Stimulated activated CD8-positive, alpha-beta memory T cell treated with anti-CD3 and anti-CD28 coated beads, Interleukin-12 subunit alpha, Interleukin-12 subunit beta, amount 100 ng/mL, for 24 hours (primary cell): ENCODE measurements around the gene FAM32A.

Experiments used
- DNase-seq: peaks from one replicate; pipeline ENCODE4 v3.0.0-alpha.2; 2020; ENCODE audit errors: extremely low read depth

The FAM32A gene

DNA sequence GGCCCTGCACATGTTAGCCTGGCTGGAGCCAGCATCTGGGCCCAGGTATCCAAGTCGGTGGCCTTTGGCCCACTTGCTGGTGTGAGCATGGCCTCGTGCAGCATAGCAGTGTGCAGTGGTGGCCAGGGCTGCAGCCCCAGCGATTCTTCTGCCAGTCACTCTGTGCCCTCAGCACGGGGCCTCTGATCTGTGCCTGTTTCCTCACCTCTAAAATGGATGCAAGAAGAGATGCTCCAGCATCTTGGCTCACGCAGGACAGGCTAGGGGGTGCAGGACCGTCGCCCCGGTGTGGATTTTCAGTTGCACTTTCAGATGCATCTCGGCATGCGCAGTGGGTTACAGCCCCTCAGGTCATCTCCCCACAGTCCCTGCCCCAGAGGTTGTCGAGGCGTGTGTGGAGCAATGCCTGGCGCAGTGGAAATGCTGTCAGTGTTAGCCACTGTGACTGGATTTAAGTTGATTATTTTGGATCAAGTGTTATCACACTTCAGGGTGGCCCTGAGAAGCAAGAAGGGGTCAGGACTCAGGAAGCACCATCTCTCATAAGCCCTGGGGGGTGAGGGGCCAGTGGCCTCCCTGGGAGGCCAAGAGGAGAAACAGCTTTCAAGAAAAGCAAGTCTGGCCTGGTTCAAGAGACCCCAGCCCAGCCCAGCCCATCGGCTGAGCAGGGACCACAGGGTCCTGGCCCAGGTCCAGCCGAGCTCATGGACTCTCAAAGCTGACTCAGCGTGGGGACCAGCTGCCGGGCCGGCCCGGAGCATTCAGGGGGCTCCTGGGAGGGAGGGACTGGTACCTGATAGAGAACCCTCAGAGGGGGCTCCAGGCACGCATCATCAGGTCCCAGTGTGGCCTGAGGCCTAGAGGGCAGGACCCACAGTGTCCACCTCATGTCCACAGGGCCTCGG lies 40.3 kb downstream of the FAM32A start:
- no peak for DNase-seq

DNA sequence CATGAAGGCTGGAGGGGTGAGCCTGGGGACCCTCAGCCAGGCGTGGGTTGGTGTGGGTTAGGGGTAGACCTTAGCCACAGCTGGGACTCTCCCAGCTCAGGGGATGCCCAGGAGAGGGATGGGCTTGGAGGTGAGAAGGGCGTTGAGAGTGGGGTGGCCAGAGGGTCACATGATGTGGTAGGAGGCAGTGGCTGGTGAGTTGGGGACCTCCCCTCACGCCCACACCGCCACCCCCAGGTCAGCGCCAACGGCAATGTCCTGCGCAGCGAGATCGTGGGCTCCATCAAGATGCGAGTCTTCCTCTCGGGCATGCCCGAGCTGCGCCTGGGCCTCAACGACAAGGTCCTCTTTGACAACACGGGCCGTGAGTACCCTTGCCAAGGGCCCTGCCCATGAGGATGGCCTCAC lies 41.0 kb downstream of the FAM32A start:
- no peak for DNase-seq

DNA sequence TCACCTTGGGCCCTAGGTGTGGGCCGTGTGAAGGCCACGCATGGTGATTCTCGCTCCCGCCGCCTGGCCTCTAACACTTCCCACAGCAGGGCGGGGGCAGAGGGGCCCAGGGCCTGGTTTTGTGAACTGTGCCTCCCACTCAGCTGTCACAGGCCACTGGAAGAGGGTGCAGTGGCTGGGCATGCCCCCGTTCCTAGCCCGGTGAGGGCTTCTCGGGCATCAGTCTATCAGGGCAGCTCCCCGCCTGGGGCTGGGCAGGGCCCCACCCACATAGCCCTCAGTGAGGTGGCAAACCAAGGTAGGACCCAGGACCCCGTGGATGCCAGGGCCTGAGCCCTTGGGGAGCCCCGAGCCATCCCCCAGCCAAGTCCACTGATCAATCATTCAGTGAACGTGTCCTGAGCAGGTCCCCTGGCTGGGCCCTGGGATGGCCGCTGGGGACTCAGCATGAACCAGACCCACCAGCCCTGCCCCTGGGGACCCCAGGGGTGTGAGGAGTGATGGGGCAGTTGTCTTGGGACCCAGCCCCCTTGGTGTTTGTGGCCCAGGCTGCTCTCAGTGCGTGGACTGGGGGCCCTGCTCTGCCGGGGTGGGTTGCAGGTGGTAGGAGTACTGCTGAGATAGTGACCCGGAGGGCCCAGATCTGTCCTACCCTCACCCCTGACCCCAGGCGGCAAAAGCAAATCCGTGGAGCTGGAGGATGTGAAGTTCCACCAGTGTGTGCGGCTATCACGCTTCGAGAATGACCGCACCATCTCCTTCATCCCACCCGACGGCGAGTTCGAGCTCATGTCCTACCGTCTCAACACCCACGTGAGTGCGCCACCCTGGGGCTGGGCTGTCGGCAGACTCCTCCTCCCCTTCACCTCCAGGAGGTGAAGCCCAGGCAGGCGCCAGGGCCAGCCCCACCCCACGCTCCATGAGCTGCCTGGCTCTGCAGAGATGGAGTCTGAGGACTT lies 41.9 kb downstream of the FAM32A start:
- DNase-seq, result no peak

DNA sequence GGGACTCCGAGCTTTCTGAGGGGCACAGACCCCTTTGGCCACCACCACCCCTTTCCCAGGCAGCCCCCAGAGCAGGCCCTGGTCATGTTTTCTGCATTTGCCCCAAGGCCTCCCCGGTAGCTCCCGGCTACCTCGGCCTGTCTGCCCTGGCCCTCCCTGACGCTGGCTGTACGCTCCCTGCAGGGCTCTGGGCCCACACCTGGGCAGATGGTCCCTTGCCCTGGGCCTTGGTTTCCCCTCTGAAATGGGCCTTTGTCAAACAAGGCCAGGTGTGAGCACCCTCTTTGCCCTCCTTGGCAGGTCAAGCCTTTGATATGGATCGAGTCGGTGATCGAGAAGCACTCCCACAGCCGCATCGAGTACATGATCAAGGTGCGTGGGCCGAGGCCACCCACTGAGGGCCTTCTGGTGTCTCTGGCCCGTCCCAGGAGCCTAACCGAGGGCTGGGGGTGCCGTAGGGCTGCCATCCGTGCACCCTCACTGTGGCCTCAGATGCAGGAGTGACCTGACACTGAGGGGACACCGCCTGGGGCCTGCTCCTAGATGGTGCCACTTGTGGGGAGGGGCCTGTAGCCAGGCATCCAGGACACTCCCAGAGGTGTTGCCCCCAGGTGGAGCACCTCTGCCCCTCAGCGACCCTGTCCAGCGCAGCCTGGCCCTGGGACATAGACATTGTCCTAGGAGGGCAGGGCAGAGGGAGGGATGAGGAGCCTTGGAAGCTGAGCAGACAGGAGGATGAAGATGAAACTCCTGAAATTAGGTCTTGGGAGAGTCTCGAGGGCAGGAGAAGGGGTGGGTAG lies 42.8 kb downstream of the FAM32A start:
- DNase-seq, result no peak

DNA sequence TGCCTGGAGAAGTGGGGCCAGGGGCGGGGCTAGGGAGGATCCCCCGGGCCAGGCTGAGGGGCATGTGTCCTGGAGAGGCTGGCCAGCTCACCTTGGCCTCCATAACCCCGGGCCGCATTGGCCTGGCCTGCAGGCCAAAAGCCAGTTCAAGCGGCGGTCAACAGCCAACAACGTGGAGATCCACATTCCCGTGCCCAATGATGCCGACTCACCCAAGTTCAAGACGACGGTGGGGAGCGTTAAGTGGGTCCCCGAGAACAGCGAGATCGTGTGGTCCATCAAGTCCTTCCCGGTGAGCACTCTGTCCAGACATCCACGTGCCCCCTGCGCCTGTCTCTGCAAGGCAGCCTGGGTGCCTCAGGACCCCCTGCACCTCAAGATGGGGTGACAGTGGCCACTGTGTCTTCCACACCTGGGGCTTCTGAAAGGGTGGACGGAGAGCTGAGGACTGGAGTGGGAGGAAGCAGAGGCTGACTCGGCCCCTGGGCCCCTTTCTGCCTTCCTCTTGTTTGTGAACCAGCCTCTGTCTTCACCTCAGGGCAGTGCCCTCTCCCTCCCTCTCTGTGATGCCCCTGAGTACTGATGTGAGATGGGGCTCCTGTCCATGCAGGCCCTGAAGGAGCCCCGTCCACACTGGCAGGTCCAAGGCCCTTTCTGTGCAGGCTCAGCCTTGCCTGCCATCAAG lies 43.6 kb downstream of the FAM32A start:
- DNase-seq, result no peak

DNA sequence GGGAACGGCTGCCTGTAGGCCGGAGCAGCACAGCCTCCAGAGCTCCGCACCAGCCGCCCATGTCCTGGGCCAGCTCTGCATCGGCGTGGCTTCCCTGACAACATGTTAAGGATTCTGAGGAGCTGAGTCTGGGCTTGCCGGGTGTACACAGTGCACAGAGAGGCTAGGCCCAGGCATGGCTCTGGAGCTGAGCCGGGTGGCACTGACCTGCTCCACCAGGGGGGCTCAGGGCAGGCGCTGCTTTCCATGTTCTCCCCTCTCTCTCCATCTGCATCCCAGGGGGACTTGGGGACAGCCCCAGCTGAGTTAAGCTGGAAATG lies 44.1 kb downstream of the FAM32A start:
- no peak for DNase-seq

DNA sequence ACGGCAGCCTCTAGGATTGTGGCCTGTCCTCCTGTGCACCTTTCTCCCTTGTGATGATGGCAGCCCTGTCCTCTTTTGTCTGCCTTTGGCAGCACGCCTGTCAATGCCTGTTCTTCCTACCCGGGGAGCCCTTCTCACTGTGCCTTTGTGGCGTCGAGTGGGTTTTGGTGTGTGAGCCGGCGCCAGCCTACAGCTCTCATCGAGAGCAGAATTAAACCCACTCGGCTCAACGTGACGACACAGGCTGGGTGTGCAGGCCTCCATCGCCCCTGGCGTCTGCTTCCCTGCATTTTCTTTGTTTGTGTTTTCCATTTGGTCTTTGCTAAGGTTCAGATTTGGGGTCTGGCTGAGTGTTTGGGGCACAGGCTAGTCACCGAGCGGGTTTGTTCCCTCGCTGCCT lies 46.9 kb downstream of the FAM32A start:
- DNase-seq, result no peak

DNA sequence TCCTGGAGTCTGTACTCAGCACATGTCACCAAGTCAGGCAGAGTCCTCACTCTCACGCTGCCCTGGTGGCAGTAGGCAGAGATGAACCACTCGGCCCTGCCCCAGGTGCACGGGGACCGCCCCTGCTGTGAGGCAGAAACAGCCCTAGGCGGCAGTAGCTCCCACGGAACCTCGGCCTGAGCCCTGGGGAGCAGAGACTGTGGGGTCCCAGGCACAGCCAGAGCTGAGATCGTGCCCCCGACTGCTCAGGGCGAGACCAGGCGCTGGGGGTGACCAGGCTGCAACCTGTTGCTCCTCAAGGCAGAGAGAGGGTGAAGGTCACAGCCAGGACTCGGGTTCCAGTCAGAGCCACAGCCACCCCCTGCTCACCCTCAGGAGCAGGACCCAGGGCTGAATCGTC lies 47.4 kb downstream of the FAM32A start:
- no peak for DNase-seq

DNA sequence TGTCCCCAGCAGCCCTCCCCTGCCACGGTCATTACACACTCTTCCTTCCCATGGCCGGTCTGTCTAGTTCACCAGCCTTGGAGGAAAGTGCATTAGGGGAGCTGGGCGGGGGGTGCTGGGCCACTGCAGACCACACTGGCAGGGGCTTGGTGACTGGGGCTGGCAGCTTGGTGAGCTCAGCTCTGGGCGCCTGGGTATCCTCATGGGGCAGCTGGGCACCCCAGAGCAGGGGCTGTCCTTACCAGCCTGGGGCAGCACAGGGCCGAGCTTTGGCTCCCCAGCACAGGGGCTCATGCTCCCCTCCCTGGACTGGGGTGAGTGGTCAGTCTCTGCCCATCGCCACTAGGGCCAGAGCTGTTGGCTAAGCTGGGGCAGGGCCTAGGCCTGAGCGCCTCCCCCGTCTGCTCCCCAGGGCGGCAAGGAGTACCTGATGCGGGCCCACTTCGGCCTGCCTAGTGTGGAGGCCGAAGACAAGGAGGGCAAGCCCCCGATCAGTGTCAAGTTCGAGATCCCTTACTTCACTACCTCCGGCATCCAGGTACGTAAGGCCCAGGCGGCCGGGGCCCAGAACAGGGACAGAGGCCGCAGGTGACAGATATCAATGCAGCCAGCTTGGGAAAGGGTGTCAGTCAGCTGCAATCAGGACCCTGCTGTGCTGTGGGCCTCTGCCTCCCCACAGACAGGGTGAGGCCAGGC lies 48.0 kb downstream of the FAM32A start:
- no peak for DNase-seq

DNA sequence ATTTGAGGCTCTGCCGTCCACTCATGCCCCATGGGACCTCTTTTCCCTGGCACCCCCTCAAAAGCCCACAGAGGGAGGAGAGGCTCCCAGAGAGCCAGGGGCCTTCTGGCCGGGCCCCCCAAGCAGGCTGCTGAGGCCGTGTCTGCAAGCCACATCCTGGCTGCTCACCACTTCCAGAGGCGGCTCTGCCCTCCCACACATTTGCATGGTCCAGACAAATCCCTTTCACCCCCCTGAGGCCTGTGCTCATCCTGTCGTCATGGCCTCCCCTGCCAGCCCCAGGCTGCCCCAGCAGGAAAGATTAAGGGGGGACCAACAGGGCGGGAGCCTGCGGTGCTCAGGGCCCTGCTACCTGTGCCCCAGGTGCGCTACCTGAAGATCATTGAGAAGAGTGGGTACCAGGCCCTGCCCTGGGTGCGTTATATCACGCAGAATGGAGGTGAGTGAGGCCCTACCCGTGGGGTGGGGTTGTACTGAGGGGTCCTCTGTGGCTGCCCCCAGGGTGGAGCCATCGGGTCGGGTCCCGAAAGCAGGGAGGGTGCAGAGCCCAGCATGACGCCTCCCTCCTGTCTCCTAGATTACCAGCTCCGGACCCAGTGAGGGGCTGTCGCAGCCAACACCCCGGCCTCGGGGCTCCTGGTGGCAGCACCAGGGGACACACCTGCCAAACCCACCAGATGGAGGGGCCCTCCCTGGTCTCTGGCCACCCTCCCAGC lies 48.8 kb downstream of the FAM32A start:
- no peak for DNase-seq

DNA sequence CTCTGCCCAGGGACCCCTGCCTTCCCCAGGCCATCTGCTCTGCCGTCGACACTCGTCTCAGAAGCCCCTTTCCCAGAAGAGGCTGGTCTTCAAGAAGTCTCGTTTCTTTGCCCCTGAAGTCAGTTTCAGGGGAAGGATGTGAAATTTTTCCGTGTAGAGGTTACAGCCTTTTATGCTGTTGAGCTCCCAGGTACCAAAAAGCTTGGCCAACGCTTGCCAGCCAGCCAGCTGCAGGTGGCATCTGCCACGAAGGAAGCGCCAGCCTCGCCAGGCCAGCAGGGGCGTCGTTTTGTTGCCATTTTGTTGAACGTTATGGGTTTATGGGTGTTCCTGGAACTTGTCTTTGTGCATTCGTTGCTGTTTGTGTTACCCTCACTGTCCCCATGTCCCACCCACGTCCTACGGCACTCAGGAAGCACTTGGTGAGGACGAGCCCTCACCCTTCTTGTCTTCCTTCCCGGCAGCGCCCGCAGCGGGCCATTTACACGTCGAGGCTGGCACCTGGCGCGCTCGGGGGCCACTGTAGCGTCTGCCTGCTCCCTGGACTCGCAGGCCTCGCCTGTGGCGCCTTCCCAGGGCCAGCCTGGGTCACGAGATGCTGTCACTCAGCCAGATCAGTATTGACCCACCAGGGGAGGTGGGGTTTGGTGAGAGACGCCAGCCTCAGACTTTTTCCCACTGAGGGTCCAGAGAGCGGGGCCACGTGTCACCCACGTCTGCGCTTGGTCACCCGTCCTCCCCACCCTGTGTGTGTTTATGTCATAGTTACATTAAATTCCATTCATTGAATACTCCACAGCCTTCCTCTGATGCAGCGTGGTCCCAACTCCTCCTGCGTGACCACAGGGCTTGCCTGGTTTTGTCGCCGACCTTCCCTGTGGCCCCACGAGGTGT lies 49.6 kb downstream of the FAM32A start:
- DNase-seq, result no peak

DNA sequence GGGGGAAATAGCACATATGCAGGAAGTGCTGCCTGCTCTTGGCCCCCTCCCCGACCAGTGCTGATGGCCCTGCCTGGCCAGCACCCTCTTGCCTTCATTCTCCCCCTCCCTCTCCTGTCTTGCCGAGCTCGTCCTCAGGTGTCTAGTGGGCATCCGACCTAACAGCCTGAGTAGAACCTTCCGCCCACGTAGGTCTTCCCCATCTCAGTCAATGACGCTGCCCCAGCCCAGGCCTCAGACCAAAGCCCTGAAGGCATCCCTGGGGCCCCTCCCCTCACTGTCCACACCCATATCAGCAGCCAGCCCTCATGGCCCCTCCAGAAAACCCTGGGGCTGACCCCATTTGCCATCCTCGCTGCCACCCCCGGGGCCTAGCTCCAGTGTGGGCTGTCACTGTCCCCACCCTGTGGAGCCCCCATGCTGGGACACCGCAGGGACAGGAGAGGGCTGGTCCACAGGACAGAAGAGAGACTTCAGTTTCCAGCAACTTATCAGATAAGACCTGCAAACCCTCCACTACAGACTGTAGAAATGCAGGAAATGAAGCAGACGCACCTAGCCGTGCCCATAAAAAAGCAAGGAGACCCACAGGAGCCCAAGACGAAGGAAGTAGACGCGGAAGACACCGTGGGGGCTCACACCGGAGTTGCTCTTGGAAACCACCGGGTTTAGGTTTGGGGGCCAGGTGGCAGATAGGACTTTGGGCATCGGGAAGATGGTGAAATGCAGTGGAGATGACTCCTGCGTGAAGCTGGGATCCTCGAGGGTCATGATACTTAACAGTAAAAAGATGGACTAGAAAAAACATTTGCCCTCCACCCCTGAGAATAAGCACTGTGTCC lies 50.8 kb downstream of the FAM32A start:
- no peak for DNase-seq
